8988T (cell line): ENCODE measurements around the gene MICALL2.
"Not testable (repeated sequence)": the region's sequence is repeated elsewhere in the genome, so short reads cannot be mapped to it uniquely, and the experiment has no call there.

ENCODE experiments used
- DNase-seq: peaks from one replicate; pipeline ENCODE4 v3.0.0; 2011

MICALL2 gene

GRCh38 chr7:1447112-1447511, 12.2 kb downstream of the MICALL2 start:
- DNase-seq = no peak

- no peak for DNase-seq
These were observed 12.6 kb downstream of the MICALL2 start for GRCh38 chr7:1446620-1447032.

GRCh38 chr7:1446026-1446425, 13.2 kb downstream of the MICALL2 start:
- DNase-seq = not testable (repeated sequence)

GRCh38 chr7:1445341-1445740, 13.9 kb downstream of the MICALL2 start:
- DNase-seq = no peak

- DNase-seq = no peak
These were observed 14.3 kb downstream of the MICALL2 start for GRCh38 chr7:1444925-1445322.

GRCh38 chr7:1444214-1444924, 14.9 kb downstream of the MICALL2 start:
- DNase-seq = no peak

- not testable (repeated sequence) for DNase-seq
These were observed 15.6 kb downstream of the MICALL2 start for GRCh38 chr7:1443587-1444200.

GRCh38 chr7:1442355-1443124, 16.7 kb downstream of the MICALL2 start:
- no peak for DNase-seq

GRCh38 chr7:1441615-1442354, 17.5 kb downstream of the MICALL2 start:
- no peak for DNase-seq

GRCh38 chr7:1440620-1441019, 18.6 kb downstream of the MICALL2 start:
- no peak for DNase-seq

GRCh38 chr7:1439373-1440363, 19.6 kb downstream of the MICALL2 start:
- DNase-seq = no peak

- DNase-seq = no peak
These were observed 20.4 kb downstream of the MICALL2 start for GRCh38 chr7:1438821-1439220.

GRCh38 chr7:1438208-1438607, 21.1 kb downstream of the MICALL2 start:
- DNase-seq = no peak

GRCh38 chr7:1437155-1437880, 22.0 kb downstream of the MICALL2 start:
- no peak for DNase-seq

- no peak for DNase-seq
These were observed 22.7 kb downstream of the MICALL2 start for GRCh38 chr7:1436608-1437007.

GRCh38 chr7:1434891-1435670, 24.2 kb downstream of the MICALL2 start:
- DNase-seq = no peak

- no peak for DNase-seq
These were observed 25.0 kb downstream of the MICALL2 start for GRCh38 chr7:1434165-1434718.

- no peak for DNase-seq
These were observed 25.9 kb downstream of the MICALL2 start for GRCh38 chr7:1433128-1433920.

- no peak for DNase-seq
These were observed 26.7 kb downstream of the MICALL2 start for GRCh38 chr7:1432411-1433082.
